Endometrial microvascular endothelial cells (primary cell): Measurements from ENCODE around the gene C2CD3. TPM values are rescaled to one million over a fixed set of nuclear protein-coding genes. Genes with fewer than 3 reads are reported as not detected.

Experiments
- in situ Hi-C: cut with HindIII; loops from 2 replicates; pipeline ENCODE4 v1.10.0; 2017; ENCODE audit warnings: low sequenced_read_pairs, low pct_unique_long_range_greater_than_20kb; ENCODE audit errors: inconsistent ontology term
- total RNA-seq: library from RNA; depleted of rRNA; stranded (reverse); fragments of >200 nt; gene quantifications from one replicate; pipeline ENCODE4 v1.2.3, GENCODE V29; 2015; ENCODE audit errors: inconsistent ontology term

Gene C2CD3
- 8.1 TPM for total RNA-seq

- in situ Hi-C loops: no loop called here
Measured at GRCh38 chr11:74170694-74171629, at the start of gene C2CD3, which contains the start of gene PPME1. Gene C2CD3 (minus strand): TSS chr11:74171002. CDS start chr11:74170792, 210 bp downstream. Gene PPME1 (plus strand): TSS chr11:74171289. CDS start chr11:74171422, 133 bp downstream.

- in situ Hi-C loops: no loop called here
Measured at GRCh38 chr11:74220376-74220775, 49.6 kb upstream of the C2CD3 start.

- in situ Hi-C loops: no loop called here
Measured at GRCh38 chr11:74212533-74212932, 41.7 kb upstream of the C2CD3 start.

GRCh38 chr11:74208507-74208906 is 37.7 kb upstream of the C2CD3 start:
- in situ Hi-C loops: no loop called here

- in situ Hi-C loops: no loop called here
Measured at GRCh38 chr11:74206746-74207145, 35.9 kb upstream of the C2CD3 start.

GRCh38 chr11:74205181-74205580 is 34.4 kb upstream of the C2CD3 start:
- in situ Hi-C loops: no loop called here

- in situ Hi-C loops: no loop called here
Measured at GRCh38 chr11:74204701-74205100, 33.9 kb upstream of the C2CD3 start.

- in situ Hi-C loops: no loop called here
Measured at GRCh38 chr11:74203966-74204365, 33.2 kb upstream of the C2CD3 start.

GRCh38 chr11:74196781-74197486 is 26.1 kb upstream of the C2CD3 start:
- in situ Hi-C loops: no loop called here

GRCh38 chr11:74195828-74196227 is 25.0 kb upstream of the C2CD3 start:
- in situ Hi-C loops: no loop called here

- in situ Hi-C loops: no loop called here
Measured at GRCh38 chr11:74185695-74186094, 14.9 kb upstream of the C2CD3 start.

- in situ Hi-C loops: no loop called here
Measured at GRCh38 chr11:74185285-74185684, 14.5 kb upstream of the C2CD3 start.

GRCh38 chr11:74182635-74183034 is 11.8 kb upstream of the C2CD3 start:
- in situ Hi-C loops: no loop called here

GRCh38 chr11:74179234-74180052 is 8.6 kb upstream of the C2CD3 start:
- in situ Hi-C loops: no loop called here

GRCh38 chr11:74175920-74176319 is 5.1 kb upstream of the C2CD3 start:
- in situ Hi-C loops: no loop called here

GRCh38 chr11:74171997-74172396 is 1.2 kb upstream of the C2CD3 start:
- in situ Hi-C loops: no loop called here

GRCh38 chr11:74171630-74171968 is 797 bp upstream of the C2CD3 start:
- in situ Hi-C loops: no loop called here

GRCh38 chr11:74169738-74170458 is 904 bp downstream of the C2CD3 start:
- in situ Hi-C loops: no loop called here

- in situ Hi-C loops: no loop called here
Measured at GRCh38 chr11:74168838-74169237, 2.0 kb downstream of the C2CD3 start.
